Limb (tissue), 2 donors: ENCODE results near the gene KCNRG.
"Not testable (repeated sequence)": the region's sequence is repeated elsewhere in the genome, so short reads cannot be mapped to it uniquely, and the experiment has no call there.

ENCODE experiments used
- DNase-seq, 2 donors: peaks; one replicate each; pipeline ENCODE4 v3.0.0-alpha.2; 2016; ENCODE audit errors: extremely low spot score in 2 of 2

Gene KCNRG

DNA sequence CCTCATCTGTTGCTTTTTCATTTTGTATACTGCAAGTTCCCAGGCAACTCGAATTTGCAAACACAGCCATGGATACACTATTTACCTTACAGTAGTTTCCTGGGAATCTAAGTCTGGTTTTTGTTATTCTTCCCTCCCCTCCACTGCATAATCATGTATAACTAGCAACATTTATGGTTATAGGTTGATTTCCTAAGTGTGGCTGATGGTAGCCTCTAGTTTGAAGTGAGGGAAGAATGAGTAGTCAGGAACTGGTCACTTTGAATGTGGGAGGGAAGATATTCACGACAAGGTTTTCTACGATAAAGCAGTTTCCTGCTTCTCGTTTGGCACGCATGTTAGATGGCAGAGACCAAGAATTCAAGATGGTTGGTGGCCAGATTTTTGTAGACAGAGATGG is at the start of gene KCNRG:
Gene KCNRG (plus strand): TSS at position 187 of the 400 bp plus-strand sequence. CDS start 50 bp downstream, at position 237.
- no peak for DNase-seq

DNA sequence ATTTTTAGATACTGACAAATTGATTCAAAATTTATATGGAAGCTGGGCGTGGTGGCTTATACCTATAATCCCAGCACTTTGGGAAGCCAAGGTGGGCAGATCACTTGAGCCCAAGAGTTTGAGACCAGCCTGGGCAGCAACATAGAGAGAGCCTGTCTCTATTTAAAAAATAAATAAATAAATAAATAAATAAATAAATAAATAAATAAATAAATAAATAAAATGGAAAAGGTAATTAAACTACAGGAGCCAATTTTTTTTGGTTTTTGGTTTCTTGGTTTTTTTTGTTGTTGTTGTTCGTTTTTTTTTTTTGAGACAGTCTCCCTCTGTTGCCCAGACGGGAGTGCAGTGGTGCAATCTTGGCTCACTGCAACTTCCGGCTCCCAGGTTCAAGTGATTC is 47.8 kb upstream of the KCNRG start:
- no peak for DNase-seq

DNA sequence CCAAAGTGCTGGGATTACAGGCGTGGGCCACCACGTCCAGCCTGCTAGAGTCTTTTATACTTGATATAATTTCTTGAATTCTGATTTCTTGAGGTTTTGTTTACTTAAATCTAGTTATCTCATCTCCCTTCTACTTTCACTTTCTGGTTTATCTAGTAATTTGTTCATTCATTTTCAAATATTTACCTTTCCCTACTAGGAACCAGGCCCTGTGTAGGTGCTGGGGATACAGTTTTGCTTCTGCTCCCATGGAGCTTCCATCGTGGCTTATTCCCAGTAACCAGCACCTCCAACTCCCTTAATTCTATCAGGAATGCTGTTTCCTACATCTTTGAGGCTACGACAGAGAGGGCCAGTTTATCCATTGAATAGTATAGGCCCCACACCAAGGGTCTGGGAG is 42.5 kb upstream of the KCNRG start:
- DNase-seq = no peak

DNA sequence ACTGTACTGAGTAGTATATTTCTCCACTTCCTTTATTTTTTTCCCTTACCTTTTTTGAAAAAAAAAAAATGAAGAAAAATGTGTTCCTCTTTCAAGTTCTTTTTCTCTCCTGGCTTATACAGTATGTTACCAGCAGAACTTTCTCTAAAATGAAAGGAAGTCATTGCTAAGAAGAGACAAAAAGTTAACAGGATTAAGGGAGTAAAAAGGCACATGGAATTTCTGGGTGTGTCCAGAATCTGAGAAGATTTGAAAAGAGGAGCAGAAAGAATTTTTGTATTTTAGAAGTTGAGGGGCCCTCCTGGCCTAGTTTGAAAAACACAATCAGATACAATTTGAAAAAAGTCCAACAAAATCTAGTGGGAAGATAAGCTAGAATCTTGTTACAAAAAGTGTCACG is 39.4 kb upstream of the KCNRG start:
- no peak for DNase-seq

DNA sequence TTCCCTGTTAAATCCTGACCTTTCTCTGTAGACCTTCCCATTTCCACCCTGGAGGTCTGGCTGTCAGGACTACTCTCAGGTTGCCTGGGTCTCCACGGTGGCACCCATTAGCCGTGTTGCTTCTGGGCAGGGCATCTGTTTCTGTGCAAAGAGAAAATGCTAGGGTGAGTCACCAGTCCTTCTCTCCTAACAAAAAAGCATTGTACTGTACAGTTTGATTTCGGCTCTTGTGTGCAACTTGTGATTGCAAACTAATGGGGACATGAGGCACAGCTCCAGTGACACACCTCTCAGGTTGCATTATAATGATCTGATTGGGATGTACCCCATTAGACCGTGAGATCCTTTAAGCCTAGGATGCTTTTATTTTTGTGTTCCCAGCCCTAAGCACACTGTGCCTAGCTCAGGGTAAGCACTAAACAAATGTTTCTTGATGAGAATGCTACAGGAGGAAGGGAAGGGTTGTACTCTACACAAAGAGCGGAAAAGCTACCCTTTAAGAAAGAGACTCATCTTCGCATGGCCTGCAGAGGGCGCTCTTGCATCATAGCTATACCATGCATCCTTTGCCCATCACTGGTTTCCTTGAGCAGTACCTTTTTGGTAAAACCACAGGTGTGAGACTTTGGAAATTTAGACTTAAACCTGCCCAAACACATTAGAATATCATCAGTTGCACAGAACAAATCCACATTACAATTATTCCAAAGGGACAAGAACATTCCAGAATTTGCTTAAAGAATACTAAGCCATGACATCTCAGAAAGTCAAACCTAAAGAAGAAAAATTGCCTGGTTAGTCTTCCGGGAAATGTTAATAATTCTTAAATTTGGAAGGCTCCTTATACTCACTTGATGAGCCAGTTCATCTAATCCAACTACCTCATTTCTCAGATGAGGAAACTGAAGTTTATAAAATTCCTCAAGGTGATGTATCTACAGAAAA is 38.7 kb upstream of the KCNRG start:
- DNase-seq = peak; percentile 67 to 69

- no peak for DNase-seq
These were observed 37.3 kb upstream of the KCNRG start for GRCh38 chr13:49977992-49978391.

DNA sequence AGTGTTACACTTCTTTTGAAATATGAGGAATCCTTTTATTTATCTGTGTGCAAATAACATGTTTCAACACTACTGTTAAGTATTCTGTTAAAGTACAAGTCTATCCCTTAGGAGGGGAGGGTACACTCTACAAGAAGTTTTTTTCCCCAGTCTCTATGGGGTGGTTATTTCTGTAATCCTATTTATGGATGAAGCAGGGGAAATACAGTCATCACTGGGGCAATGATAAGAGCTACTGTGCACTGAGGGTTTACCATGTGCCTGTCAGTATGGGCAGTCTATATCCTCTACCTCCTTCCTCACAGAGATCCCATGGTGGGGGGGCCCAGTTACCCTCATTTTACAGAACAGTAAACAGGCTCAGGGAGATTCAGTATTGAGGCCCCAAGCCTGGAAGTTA is 35.0 kb upstream of the KCNRG start:
- DNase-seq = no peak

DNA sequence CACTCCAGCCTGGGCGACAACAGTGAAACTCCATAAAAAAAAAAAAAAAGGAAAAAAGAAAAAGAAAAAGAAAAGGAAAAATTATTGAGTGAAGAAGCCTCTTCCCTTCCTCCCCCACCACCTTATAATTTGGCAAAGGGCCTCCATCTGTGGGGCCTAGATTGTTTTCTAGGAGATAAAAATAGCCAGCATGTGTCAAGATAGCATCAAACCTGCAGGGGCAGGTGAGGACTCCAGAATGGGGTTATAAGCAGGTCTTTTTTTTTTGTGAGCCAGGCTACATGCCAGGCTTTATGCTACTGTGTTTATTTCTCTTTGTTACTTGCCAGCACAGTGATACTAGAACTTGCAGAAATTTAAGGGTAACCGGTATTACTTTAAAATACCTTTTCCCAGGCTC is 30.1 kb upstream of the KCNRG start:
- DNase-seq = no peak

GRCh38 chr13:49986471-49986870 is 28.8 kb upstream of the KCNRG start:
- DNase-seq = no peak

- DNase-seq = not testable (repeated sequence)
These were observed 24.6 kb upstream of the KCNRG start for GRCh38 chr13:49990612-49991011.

DNA sequence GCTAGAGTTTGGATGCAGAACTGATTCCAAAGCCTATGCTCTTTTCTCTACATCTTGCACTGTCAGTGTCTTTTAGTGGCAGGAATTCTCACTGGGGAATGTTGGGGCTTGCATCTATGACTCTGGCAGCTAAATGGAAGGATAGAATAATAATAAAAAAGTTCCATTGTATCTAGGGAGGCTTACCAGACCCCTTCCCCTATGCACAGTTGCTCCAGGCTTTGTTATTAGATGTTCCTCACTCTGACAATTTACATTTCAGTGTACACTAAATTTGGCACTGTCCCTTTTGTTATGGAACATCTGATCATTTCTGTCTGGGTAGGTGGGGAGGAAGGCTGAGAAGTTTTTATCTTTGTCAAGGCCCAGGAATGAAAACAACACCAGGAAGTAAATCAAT is 22.1 kb upstream of the KCNRG start:
- no peak for DNase-seq

DNA sequence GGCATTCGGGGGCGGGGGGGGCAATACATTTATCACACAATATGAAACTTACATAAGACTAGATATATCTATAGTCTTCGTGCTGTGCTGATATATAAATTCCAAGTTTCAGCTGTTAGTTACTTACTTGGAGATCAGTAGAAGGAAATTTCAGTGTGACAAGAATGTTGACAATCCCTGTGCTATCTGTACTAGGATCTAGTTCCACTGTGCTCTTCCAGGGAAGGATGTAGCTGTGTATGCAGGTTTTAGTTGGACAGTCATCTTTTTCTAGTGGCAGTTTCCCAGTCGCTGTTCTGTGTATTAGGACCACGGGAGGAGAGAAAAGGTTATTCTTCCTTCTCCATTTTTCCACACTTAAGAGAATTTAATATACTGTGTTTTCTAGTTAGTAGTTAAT is 21.6 kb upstream of the KCNRG start:
- DNase-seq = no peak

GRCh38 chr13:49995625-49996101 is 19.6 kb upstream of the KCNRG start:
- peak in 1 of 2 donors; percentile 51 for DNase-seq

DNA sequence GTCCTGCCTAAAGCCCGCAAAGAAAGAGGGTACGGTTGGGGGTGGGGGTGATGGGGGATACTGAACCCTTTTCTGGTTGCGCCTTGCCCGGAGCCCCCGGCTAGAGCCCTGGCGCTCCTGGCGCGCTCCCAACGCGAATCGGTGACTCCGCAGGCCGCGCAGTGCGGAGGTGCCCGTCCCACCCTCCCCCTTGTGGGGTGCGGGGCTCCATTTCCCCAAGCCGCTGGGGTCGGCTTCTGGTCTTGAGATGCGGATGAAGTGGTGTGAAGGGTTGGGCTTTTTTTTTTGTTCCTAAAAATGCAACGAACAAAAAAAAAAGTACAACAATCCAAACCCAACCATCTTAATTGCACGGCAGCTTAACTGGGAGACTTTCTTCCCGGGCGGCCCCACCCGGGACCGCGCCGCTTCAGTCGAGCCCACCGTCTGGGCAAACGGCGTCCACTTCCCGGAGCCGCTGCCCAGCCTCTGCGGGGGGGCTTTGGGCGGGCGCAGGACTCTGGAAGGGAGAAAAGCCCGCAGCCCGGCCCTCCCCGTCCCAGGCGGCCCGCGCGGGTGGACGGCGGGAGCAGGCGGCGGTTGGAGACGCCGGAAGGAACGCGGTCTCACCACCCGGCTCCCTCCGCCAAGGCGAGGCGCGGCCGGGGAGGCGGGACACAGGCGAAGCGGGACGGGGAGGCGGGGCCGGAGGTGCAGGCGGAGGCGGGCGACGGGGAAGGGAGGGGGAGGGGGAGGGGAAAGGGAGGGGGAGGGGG is 18.9 kb upstream of the KCNRG start:
- peak; percentile 89 to 95 for DNase-seq

DNA sequence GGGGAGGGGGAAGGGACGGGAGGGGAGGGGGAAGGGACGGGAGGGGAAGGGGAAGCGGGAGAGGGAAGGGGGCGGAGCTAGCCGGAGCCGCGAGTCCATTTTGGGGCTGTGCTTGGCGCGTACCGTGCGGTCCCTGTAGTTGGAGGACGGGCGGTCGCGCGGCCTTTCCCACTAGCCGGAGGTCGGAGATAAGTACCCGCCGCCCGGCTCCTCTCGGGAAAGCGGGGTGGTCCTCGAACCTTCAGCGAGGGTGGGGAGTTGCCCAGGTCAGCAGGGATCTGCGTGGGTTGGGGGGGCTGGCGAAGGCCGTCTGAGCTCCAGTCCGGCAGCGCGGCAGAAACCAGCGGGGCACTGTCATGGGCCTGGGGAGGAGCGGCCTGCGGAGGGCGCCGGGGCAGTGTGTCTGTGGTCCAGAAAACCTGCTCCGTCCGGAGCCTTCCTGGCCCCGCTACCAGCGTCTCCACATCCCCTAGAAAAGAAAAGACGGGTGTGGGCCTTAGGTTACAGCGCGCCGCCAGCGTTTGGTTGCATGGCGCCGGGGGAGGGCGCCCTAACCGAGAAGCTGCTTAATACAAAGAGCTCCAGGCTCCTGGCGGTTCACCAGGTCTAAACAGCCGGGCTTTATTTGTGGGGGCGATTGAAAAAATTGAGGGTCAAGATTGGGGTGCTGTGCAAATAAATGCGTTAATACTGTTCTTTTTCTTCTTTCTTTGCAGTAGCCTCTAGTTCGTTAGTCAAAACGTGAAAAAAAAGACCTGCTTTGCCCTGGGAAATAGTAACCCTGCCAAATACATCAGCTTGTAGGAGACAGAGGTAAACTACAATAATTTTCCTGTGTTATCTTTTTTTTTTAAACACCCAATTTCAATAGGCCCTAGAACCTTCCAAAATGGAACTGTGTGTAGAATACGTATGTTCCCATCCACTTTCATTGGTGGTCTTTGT is 18.0 kb upstream of the KCNRG start, which contains the start of gene TRIM13:
Gene TRIM13 (plus strand): TSS at position 92 of the 945 bp plus-strand sequence. CDS start 14,899 bp downstream, outside the sequence.
- peak; percentile 93 to 94 for DNase-seq

DNA sequence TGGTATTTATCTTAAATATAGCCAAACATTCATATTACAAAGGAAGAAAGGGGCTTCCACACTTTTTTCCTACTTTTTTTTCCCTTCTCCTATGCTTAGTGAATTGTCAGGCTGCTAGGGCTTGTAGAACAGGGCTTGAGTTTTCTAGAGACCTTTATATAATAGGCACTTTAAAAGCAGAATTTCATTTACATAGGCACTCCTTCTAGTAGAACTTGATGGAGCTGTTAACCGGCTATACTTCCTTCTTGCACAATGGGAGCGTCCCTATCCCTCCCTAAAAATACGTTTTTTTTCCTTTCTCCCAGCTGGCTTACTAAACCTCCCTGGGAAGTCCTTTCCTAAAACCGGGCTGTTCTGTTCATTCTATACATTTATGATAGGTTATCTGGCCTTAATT is 17.3 kb upstream of the KCNRG start:
- no peak for DNase-seq

DNA sequence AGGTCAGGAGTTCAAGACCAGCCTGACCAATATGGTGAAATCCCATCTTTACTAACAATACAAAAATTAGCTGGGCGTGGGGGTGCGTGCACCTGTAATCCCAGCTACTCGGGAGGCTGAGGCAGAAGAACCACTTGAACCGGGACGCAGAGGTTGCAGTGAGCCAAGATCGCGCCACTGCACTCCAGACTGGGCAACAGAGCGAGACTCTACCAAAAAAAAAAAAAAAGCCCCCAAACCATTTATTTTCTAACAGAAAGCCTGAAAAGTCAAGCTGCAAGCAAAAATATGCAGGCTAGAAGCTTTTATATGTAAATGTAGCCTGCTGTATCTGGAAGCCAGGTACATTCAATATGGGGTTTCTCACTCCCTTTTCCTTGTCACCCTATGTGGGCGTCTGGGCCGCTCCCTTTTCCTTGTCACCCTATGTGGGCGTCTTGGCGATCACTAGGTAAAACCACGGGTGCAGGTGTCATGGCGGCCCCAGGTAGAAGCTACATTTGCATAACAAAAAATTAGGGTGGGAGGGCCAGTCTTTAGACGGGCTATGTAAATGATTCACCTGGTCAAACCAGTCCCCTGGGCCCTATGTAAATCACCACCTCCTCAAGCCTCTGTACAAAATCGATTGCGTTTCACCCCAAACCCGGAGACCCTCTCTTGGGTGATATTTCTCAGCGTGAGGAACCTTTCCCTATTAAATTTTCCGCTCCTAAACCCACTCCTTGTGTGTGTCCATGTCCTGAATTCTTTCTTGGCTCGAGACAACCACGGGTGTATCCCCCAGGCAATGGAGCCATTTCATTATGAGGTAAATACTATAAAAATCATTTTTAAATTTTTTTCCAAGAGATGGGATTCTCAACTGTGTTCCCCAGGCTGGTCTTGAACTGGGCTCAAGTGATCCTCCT is 16.3 kb upstream of the KCNRG start:
- no peak for DNase-seq

DNA sequence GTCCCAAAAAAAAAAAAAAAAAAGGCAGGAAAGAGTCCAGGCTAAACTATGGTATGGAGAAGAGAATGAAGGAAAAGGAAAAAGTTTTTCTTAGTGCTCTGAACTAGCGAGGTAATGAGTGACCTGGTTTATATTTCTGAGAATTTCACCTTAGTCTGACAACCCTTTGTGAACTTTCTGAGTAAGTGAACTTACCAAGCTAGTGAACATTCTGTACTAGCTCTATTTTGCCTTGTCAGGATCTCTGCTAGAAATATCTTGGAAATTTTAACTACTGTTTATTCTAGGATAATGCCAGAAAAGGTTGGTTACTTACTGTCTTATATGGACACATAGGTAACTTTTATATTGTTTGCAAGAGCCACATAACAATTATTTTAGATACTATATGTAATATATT is 14.0 kb upstream of the KCNRG start:
- DNase-seq = no peak

GRCh38 chr13:50006426-50007135 is 8.7 kb upstream of the KCNRG start:
- no peak for DNase-seq
